Nephron progenitor cell (in vitro differentiated cells): ENCODE data around the gene TMEM40.

Experiments used
- DNase-seq: peaks from one replicate; pipeline ENCODE4 v3.0.0; 2021
- H3K27ac Mint-ChIP-seq: 2 replicates; pipeline ENCODE4 v1.8.0; 2021; ENCODE audit warnings: mild to moderate bottlenecking, moderate library complexity, mixed read lengths
- H3K27me3 Mint-ChIP-seq: 2 replicates; pipeline ENCODE4 v1.8.0; 2021; ENCODE audit warnings: mild to moderate bottlenecking, low read depth, mixed read lengths; ENCODE audit not compliant: poor library complexity
- H3K36me3 Mint-ChIP-seq: 2 replicates; pipeline ENCODE4 v1.8.0; 2021; ENCODE audit warnings: low read depth, mixed read lengths
- H3K4me1 Mint-ChIP-seq: 2 replicates; pipeline ENCODE4 v1.8.0; 2021; ENCODE audit warnings: mixed read lengths
- H3K4me3 Mint-ChIP-seq: 2 replicates; pipeline ENCODE4 v1.8.0; 2021; ENCODE audit warnings: mild to moderate bottlenecking, moderate library complexity, mixed read lengths
- H3K9me3 Mint-ChIP-seq: 2 replicates; pipeline ENCODE4 v1.8.0; 2021; ENCODE audit warnings: mild to moderate bottlenecking, moderate library complexity, mixed read lengths
- TF ChIP-seq, protein P1 (sequence below): fragments of 200-600 bp; sonication (generic); IDR thresholded peaks from 2 replicates; pipeline ENCODE4 v1.5.0; 2021; ENCODE audit warnings: antibody characterized with exemption

The TMEM40 gene

DNA sequence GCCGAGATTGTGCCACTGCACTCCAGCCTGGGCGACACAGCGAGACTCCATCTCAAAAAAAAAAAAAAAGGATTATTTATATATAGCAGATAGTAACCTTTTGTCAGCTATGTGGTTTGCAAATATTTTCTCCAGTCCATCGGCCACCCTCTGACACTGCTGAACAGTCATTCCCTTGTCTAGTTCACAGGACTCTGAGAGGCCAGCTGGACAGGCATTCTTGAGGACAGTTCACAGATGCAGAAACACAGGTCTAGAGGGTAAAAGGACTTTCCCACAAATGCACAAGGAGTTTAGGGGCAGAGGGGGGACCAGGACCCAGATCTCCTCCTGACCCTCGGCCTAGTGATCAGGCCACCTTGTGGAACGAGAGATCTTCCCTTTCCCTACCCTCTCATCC, 7.5 kb upstream of the TMEM40 start:
- TF ChIP-seq, protein P1, sequence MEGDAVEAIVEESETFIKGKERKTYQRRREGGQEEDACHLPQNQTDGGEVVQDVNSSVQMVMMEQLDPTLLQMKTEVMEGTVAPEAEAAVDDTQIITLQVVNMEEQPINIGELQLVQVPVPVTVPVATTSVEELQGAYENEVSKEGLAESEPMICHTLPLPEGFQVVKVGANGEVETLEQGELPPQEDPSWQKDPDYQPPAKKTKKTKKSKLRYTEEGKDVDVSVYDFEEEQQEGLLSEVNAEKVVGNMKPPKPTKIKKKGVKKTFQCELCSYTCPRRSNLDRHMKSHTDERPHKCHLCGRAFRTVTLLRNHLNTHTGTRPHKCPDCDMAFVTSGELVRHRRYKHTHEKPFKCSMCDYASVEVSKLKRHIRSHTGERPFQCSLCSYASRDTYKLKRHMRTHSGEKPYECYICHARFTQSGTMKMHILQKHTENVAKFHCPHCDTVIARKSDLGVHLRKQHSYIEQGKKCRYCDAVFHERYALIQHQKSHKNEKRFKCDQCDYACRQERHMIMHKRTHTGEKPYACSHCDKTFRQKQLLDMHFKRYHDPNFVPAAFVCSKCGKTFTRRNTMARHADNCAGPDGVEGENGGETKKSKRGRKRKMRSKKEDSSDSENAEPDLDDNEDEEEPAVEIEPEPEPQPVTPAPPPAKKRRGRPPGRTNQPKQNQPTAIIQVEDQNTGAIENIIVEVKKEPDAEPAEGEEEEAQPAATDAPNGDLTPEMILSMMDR = no peak
- DNase-seq = no peak
- peaks cover 6% of the 10 kb centered on the region for H3K27me3 Mint-ChIP-seq
- no peaks in the 10 kb centered on the region for H3K9me3 Mint-ChIP-seq
- no peak overlapping the region for H3K4me3 Mint-ChIP-seq
- no peaks in the 10 kb centered on the region for H3K36me3 Mint-ChIP-seq
- peaks cover 11% of the 10 kb centered on the region for H3K4me1 Mint-ChIP-seq
- H3K27ac Mint-ChIP-seq = no peak overlapping the region

DNA sequence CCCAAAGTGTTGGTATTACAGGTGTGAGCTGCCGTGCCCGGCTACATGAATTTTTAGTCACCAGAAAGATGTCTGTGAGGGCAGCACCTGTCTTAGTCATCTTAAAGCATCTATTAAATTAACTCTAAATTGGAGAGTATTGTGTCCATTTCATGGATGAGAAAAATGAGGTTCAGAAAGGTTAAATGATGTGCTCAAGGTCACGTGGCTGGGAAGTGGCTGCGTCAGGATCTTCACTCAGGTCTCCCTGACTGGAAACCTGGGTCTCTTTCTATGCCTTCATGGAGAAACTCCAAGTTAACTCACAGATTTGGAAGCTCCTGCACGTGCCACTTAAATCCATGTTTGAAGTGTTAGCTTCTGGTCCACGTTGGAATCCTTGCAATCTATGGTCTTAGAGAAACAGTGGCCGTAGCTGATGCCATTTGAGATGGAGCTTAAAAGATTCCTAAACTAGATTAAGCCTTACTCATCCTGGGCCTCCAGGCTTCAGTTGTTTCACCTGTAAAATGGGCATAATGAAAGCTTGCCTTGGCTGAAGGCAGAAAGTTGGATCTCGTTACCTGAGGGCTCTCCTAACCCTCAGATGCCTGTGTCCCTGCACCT, 5.2 kb upstream of the TMEM40 start:
- Mint-ChIP-seq H3K27me3 (peaks cover 5% of the 10 kb centered on the region), H3K36me3 (no peaks in the 10 kb centered on the region), H3K4me1 (peaks cover 18% of the 10 kb centered on the region), H3K9me3 (no peaks in the 10 kb centered on the region), H3K4me3 (no peak overlapping the region), H3K27ac (no peak overlapping the region)
- no peak for DNase-seq
- TF ChIP-seq, protein P1 = no peak

DNA sequence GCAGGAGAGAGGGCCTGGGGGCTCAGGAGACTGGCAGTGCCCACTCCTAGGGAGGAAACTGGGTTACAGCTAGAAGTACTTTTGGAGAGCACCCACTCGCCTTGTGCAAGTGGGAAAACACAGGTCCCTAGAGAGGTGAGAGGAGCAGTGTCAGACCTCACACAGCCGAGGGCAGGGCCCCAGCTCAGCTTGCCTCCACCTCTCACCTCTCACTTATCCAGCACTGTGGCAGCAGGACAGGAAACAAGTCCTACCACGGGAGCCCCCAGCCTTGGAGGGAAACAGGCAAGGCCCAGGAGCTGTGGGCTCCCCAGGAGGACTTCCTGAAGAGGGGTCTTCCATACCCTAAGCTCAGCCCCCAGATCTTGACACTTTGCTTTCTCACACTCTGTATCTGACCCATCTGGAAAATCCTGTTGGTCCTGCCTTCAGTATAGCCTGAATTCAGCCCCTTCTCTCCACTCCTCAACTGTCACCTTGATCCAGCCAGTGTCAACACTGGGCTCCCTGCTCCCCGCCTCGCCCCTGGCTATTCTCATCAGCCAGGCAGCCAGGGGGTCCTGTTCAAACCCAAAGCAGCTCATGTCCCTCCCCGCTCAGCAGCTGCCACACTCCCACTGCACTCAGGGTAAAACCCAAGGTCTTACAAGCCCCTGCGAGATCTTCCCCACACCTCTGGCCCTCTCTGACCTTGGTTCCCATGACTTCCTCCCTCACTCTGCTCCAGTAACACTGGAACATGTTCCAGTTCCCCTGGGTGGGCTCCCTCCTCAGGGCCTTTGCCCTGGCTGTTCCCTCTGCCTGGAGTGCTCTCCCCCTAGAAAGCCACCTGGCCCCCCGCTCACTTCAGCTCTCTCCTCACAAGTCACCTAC, 870 bp upstream of the TMEM40 start:
- H3K4me3 Mint-ChIP-seq = no peak overlapping the region

DNA sequence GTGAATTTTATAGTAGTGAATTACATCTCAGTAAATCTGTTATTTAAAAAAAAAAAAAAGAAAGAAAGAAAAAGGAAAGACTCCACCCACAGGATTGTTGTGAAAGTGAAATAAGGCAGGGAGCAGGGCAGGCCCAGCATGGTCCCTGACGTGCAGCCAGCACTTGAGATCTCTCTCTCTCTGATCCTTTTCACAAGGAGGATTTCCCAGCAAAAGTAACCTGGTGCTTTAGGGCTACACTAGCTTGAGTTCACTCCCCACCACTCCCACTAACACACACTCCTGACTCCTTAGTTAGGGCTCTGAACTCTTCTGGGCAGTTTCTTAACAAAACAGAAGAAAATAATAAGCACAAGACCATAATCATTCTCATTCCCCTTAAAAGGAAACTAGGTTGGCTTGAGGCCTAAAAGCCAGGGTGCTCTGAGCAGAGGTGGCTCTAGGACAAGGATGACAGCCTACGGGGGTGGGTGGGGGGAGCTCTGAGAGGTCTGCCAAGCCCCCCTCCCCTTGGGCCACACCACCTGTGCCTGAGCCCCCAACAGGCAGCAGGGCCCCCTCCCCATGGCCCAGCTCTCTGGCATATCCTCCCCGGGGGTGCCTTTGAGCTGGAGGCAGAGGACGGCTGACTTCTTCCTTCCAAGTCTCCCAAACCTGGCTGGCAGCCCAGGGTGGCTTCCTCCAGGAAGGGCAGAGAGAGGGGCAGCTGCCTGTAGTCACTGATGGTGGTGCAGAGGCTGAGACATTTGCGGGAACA, 856 bp downstream of the TMEM40 start:
- peak overlapping the region; percentile 65 for H3K27ac Mint-ChIP-seq
- no peaks in the 10 kb centered on the region for H3K9me3 Mint-ChIP-seq
- H3K27me3 Mint-ChIP-seq = peaks cover 17% of the 10 kb centered on the region
- no peak overlapping the region for H3K4me3 Mint-ChIP-seq
- TF ChIP-seq, protein P1 = no peak
- H3K4me1 Mint-ChIP-seq = peaks cover 27% of the 10 kb centered on the region
- H3K36me3 Mint-ChIP-seq = no peaks in the 10 kb centered on the region
- DNase-seq = no peak

More for the DNA sequence above, 870 bp upstream of the TMEM40 start:
- Mint-ChIP-seq H3K27ac (peak overlapping the region; percentile 64), H3K4me1 (peaks cover 30% of the 10 kb centered on the region), H3K36me3 (no peaks in the 10 kb centered on the region), H3K9me3 (no peaks in the 10 kb centered on the region), H3K27me3 (peaks cover 13% of the 10 kb centered on the region)
- TF ChIP-seq, protein P1 = no peak
- DNase-seq = no peak

DNA sequence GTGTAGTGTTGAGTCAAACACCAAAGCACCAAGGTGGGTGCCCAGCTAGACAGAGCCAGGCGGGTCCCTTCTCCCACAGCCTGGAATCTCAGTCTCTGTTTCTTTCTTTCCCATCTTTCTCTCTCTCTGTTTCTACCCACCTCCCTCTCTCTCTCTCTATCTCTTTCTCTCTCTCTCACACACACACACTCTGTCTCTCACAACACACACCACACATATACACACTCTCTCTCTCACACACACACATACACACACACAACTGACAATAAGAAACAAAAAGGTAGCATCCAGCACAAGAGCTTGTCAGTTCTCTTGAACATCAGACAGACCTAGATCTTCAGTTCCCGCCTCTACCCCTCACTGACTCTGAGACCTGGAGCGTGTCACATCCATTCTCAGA, 2.4 kb downstream of the TMEM40 start:
- H3K4me1 Mint-ChIP-seq = peaks cover 25% of the 10 kb centered on the region
- H3K4me3 Mint-ChIP-seq = no peak overlapping the region
- peaks cover 16% of the 10 kb centered on the region for H3K27me3 Mint-ChIP-seq
- TF ChIP-seq, protein P1 = no peak
- H3K9me3 Mint-ChIP-seq = no peaks in the 10 kb centered on the region
- DNase-seq = no peak
- no peaks in the 10 kb centered on the region for H3K36me3 Mint-ChIP-seq
- H3K27ac Mint-ChIP-seq = no peak overlapping the region
